ENCODE measurements around the gene HPN.
A peak's percentile ranks its signal among the peaks of the same experiment; 100 is the strongest.

HPN gene

GRCh38 chr19:35061583-35062373 is 20.3 kb downstream of the HPN start:
- no peak for DNase-seq (ENCODE audit: low read depth in 2 of 2)

GRCh38 chr19:35062942-35063341 is 21.4 kb downstream of the HPN start:
- DNase-seq (ENCODE audit: low read depth in 2 of 2) = no peak

GRCh38 chr19:35063940-35064818 is 22.7 kb downstream of the HPN start:
- DNase-seq (ENCODE audit: low read depth in 2 of 2) = no peak

- DNase-seq (ENCODE audit: low read depth in 2 of 2) = no peak
Observed at GRCh38 chr19:35065574-35065973, 24.1 kb downstream of the HPN start.

GRCh38 chr19:35066121-35066520 is 24.6 kb downstream of the HPN start:
- DNase-seq (ENCODE audit: low read depth in 2 of 2) = no peak

- peak; percentile 73 to 94 for DNase-seq (ENCODE audit: low read depth in 2 of 2)
Observed at GRCh38 chr19:35066691-35067563, 25.4 kb downstream of the HPN start.

GRCh38 chr19:35068941-35069634 is 27.6 kb downstream of the HPN start:
- DNase-seq (ENCODE audit: low read depth in 2 of 2) = no peak

- no peak for DNase-seq (ENCODE audit: low read depth in 2 of 2)
Observed at GRCh38 chr19:35069696-35070095, 28.2 kb downstream of the HPN start.

GRCh38 chr19:35070471-35070870 is 28.9 kb downstream of the HPN start:
- DNase-seq (ENCODE audit: low read depth in 2 of 2) = no peak

GRCh38 chr19:35073516-35073915 is 32.0 kb downstream of the HPN start:
- DNase-seq (ENCODE audit: low read depth in 2 of 2) = no peak

GRCh38 chr19:35073941-35074340 is 32.4 kb downstream of the HPN start:
- DNase-seq (ENCODE audit: low read depth in 2 of 2) = no peak

GRCh38 chr19:35074426-35075201 is 33.1 kb downstream of the HPN start:
- no peak for DNase-seq (ENCODE audit: low read depth in 2 of 2)

- DNase-seq (ENCODE audit: low read depth in 2 of 2) = no peak
Observed at GRCh38 chr19:35075202-35076025, 33.9 kb downstream of the HPN start.

- DNase-seq (ENCODE audit: low read depth in 2 of 2) = no peak
Observed at GRCh38 chr19:35076026-35076370, 34.5 kb downstream of the HPN start.

GRCh38 chr19:35076657-35077056 is 35.1 kb downstream of the HPN start:
- DNase-seq (ENCODE audit: low read depth in 2 of 2) = no peak

GRCh38 chr19:35077411-35078223 is 36.1 kb downstream of the HPN start:
- no peak for DNase-seq (ENCODE audit: low read depth in 2 of 2)

GRCh38 chr19:35079826-35080225 is 38.3 kb downstream of the HPN start:
- DNase-seq (ENCODE audit: low read depth in 2 of 2) = no peak

- DNase-seq (ENCODE audit: low read depth in 2 of 2) = no peak
Observed at GRCh38 chr19:35080613-35081170, 39.2 kb downstream of the HPN start.

- DNase-seq (ENCODE audit: low read depth in 2 of 2) = no peak
Observed at GRCh38 chr19:35081201-35081600, 39.7 kb downstream of the HPN start.
